GM23248 (cell line): ENCODE results near the gene CELSR1. TPM values are rescaled to one million over a fixed set of nuclear protein-coding genes. Genes with fewer than 3 reads are reported as not detected.

Experiments used
- DNase-seq: peaks from one replicate; pipeline ENCODE4 v3.0.0-alpha.2; 2015
- H2AFZ ChIP-seq: fragments of 200-600 bp; sonication (generic); 2 replicates; pipeline ENCODE4 v1.6.1; 2016; ENCODE audit warnings: antibody characterized with exemption
- H3F3A ChIP-seq: fragments of 200-600 bp; sonication (generic); 2 replicates; pipeline ENCODE4 v1.6.1; 2016; ENCODE audit warnings: mild to moderate bottlenecking, antibody characterized with exemption, mixed run types; ENCODE audit not compliant: insufficient read depth
- H3K27ac ChIP-seq: fragments of 200-600 bp; sonication (generic); 2 replicates; pipeline ENCODE4 v1.5.1; 2016; ENCODE audit warnings: mild to moderate bottlenecking
- H3K27me3 ChIP-seq: fragments of 200-600 bp; sonication (generic); replicated peaks from 2 replicates; pipeline ENCODE4 v1.6.1; 2016; ENCODE audit warnings: mild to moderate bottlenecking; ENCODE audit not compliant: insufficient read depth
- H3K36me3 ChIP-seq: fragments of 200-600 bp; sonication (generic); 2 replicates; pipeline ENCODE4 v1.6.1; 2016; ENCODE audit warnings: low read depth, mild to moderate bottlenecking
- H3K4me1 ChIP-seq: fragments of 200-600 bp; sonication (generic); 2 replicates; pipeline ENCODE4 v1.6.1; 2016; ENCODE audit warnings: mild to moderate bottlenecking; ENCODE audit not compliant: insufficient read depth
- H3K4me2 ChIP-seq: fragments of 200-600 bp; sonication (generic); one replicate; pipeline ENCODE4 v1.6.1; 2016; ENCODE audit warnings: mild to moderate bottlenecking; ENCODE audit not compliant: unreplicated experiment
- H3K4me3 ChIP-seq: fragments of 200-600 bp; sonication (generic); 2 replicates; pipeline ENCODE4 v1.5.1; 2016; ENCODE audit warnings: mild to moderate bottlenecking
- H3K79me2 ChIP-seq: fragments of 200-600 bp; sonication (generic); 2 replicates; pipeline ENCODE4 v1.6.1; 2016; ENCODE audit warnings: mild to moderate bottlenecking; ENCODE audit not compliant: insufficient read depth
- H3K9ac ChIP-seq: fragments of 200-600 bp; sonication (generic); 2 replicates; pipeline ENCODE4 v1.6.1; 2016; ENCODE audit warnings: mild to moderate bottlenecking
- H3K9me2 ChIP-seq: fragments of 200-600 bp; sonication (generic); 2 replicates; pipeline ENCODE4 v1.6.1; 2016; ENCODE audit warnings: mixed run types, mild to moderate bottlenecking, moderate library complexity; ENCODE audit not compliant: insufficient read depth
- H3K9me3 ChIP-seq: fragments of 200-600 bp; sonication (generic); one replicate; pipeline ENCODE4 v1.6.1; 2017; ENCODE audit warnings: low read depth
- H4K20me1 ChIP-seq: fragments of 200-600 bp; sonication (generic); 2 replicates; pipeline ENCODE4 v1.6.0; 2016; ENCODE audit not compliant: insufficient read depth
- EZH2 ChIP-seq: fragments of 200-600 bp; sonication (generic); IDR thresholded peaks from 2 replicates; pipeline ENCODE4 v1.6.1; 2018; ENCODE audit warnings: antibody characterized with exemption, mild to moderate bottlenecking; ENCODE audit not compliant: insufficient read depth, poor library complexity, severe bottlenecking
- EZH2phosphoT487 ChIP-seq: fragments of 200-600 bp; sonication (generic); IDR thresholded peaks from 2 replicates; pipeline ENCODE4 v1.6.1; 2018; ENCODE audit warnings: antibody characterized with exemption, moderate library complexity, mild to moderate bottlenecking, low read depth; ENCODE audit not compliant: insufficient read depth
- WGBS, 2 experiments: methylation state at CpG; one replicate each; pipeline ENCODE4 v1.1.6; 2015 to 2017; ENCODE audit warnings: low lambda C conversion rate in 2 of 2, low coverage in 1 of 2; ENCODE audit errors: missing lambda C conversion rate in 2 of 2; 5-methylcytosine and 5-hydroxymethylcytosine counted together
- in situ Hi-C: fragments of 300-500 bp; cut with MboI; formaldehyde crosslinking; loops from 2 replicates; pipeline ENCODE4 v1.15.0; 2020
- polyA plus RNA-seq: library from polyadenylated mRNA; unstranded; fragments of >200 nt; fragmentation: Nextera tagmentation; extraction: Ambion mirVana; gene quantifications from 2 replicates; pipeline ENCODE4 v1.2.1, GENCODE V29; 2016
- total RNA-seq: library from RNA; depleted of rRNA; stranded (reverse); fragments of >200 nt; shearing (Covaris generic); gene quantifications from 2 replicates; pipeline ENCODE4 v1.2.3, GENCODE V29; 2014

The CELSR1 gene
- total and polyA plus RNA-seq, 2 experiments from 2014 or later, result 0.23 to 0.54 TPM

DNA sequence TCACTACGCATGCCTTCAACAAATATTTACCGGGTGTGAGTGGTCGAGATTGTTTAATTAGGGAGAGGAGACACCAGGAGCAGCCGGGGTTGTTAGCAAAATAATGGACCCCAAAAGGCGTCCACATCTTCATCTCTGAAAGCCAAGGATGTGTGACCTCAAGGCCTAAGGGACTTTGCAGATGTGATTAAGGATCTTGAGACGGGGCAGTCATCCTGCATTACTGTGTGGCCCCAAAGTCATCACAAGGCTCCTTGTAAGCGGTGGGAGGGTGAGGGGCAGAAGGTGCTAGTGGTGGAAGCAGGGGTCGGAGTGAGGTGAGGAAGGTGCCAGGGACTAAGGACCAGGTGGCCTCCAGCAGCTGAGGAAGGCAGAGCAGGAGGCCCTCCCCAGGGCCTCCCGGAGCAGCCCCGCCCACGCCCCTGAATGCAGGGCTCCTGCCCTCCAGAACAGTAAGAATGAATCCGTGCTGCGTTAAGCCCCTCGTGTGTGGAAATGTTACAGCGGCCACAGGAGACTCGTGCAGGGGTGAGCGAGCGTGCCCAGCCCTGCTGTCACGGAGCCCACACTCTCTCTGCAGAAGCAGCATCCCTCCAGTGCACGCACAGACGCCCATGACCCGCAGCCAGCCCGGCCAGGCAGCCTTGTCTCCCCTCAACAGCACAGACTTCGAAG, 83.5 kb downstream of the CELSR1 start:
- H3K4me3 ChIP-seq, result no peak overlapping the region
- no peaks in the 10 kb centered on the region for H3K4me1 ChIP-seq
- DNase-seq, result no peak
- H3K9ac ChIP-seq, result no peak overlapping the region
- no peaks in the 10 kb centered on the region for H3K36me3 ChIP-seq
- H4K20me1 ChIP-seq, result no peaks in the 10 kb centered on the region
- H2AFZ ChIP-seq, result no peak overlapping the region
- peaks cover 35% of the 10 kb centered on the region; the same call in 1 of the 2 replicates for H3K27me3 ChIP-seq
- H3K79me2 ChIP-seq, result no peaks in the 10 kb centered on the region
- H3K9me2 ChIP-seq, result no peaks in the 10 kb centered on the region
- in situ Hi-C loops, result no loop called here
- WGBS, 2 experiments, result 36 to 46% methylated on average over 23 of the region's 24 CpGs
- H3K9me3 ChIP-seq, result no peaks in the 10 kb centered on the region
- TF ChIP-seq EZH2phosphoT487 (no peak), EZH2 (no peak)
- H3K27ac ChIP-seq, result no peak overlapping the region
- no peaks in the 10 kb centered on the region for H3F3A ChIP-seq
- no peak overlapping the region for H3K4me2 ChIP-seq

GRCh38 chr22:46453006-46453828, 84.2 kb downstream of the CELSR1 start:
- in situ Hi-C loops, result no loop called here
- H3K4me1 ChIP-seq, result no peaks in the 10 kb centered on the region
- no peak for TF ChIP-seq EZH2
- no peak for TF ChIP-seq EZH2phosphoT487
- no peaks in the 10 kb centered on the region for H3K36me3 ChIP-seq
- H3K9ac ChIP-seq, result no peak overlapping the region
- H3K79me2 ChIP-seq, result no peaks in the 10 kb centered on the region
- no peak overlapping the region for H3K27ac ChIP-seq
- no peak overlapping the region for H2AFZ ChIP-seq
- 65 to 68% methylated on average over 30 to 31 of the region's 31 CpGs for WGBS, 2 experiments
- no peak overlapping the region for H3K4me3 ChIP-seq
- no peaks in the 10 kb centered on the region for H3F3A ChIP-seq
- H3K4me2 ChIP-seq, result no peak overlapping the region
- no peaks in the 10 kb centered on the region for H4K20me1 ChIP-seq
- DNase-seq, result no peak
- H3K27me3 ChIP-seq, result peaks cover 35% of the 10 kb centered on the region; the same call in 1 of the 2 replicates
- no peaks in the 10 kb centered on the region for H3K9me2 ChIP-seq
- H3K9me3 ChIP-seq, result no peaks in the 10 kb centered on the region

DNA sequence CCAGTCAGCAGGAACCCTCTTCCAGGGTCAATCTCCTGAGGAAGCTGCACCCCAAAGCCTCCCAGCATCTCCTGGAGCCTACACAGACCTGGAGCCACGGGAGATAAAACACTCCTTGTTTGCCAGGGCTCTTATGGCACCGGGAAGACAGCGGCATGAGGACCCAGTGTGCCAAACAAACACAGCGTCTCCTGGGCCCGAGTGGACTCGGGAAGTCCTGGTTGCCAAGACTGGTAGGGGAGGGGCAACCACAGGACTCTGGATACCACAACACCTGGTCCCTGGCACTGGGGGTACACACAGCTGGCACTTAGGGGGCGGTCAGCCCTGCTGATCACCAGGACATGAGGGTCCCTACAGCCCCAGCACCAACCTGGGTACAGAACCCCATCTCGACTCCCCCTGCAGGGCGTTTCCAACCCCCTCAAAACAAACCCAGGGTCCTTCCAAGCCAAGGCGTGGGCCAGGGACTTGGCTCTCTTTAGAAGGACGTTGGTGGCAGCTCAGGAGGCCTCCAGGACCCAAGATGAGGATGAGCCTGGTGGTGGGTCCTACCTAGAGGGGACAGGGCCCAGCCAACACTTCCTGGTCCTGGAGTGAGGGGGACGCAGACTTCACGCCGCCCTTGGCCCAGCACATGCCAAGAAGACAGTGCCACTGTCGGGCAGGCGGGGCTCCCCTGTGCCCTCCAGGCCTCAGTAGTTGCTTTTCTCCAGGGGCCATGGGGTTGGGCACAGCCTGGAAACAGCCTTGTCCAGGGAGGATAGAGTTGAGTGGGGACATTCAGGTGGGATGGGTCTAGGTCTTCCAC, 85.0 kb downstream of the CELSR1 start:
- no peak overlapping the region for H3K4me2 ChIP-seq
- H3K4me3 ChIP-seq, result no peak overlapping the region
- H3F3A ChIP-seq, result no peaks in the 10 kb centered on the region
- no peaks in the 10 kb centered on the region for H4K20me1 ChIP-seq
- no peaks in the 10 kb centered on the region for H3K4me1 ChIP-seq
- no peak overlapping the region for H2AFZ ChIP-seq
- no peaks in the 10 kb centered on the region for H3K79me2 ChIP-seq
- no peaks in the 10 kb centered on the region for H3K36me3 ChIP-seq
- no peak overlapping the region for H3K27ac ChIP-seq
- peaks cover 36% of the 10 kb centered on the region; the same call in 1 of the 2 replicates for H3K27me3 ChIP-seq
- H3K9me2 ChIP-seq, result no peaks in the 10 kb centered on the region
- in situ Hi-C loops, result no loop called here
- no peak for DNase-seq
- WGBS, 2 experiments, result 55 to 60% methylated on average over 16 of the region's 16 CpGs
- H3K9ac ChIP-seq, result no peak overlapping the region
- TF ChIP-seq EZH2phosphoT487 (no peak), EZH2 (no peak)
- no peaks in the 10 kb centered on the region for H3K9me3 ChIP-seq

DNA sequence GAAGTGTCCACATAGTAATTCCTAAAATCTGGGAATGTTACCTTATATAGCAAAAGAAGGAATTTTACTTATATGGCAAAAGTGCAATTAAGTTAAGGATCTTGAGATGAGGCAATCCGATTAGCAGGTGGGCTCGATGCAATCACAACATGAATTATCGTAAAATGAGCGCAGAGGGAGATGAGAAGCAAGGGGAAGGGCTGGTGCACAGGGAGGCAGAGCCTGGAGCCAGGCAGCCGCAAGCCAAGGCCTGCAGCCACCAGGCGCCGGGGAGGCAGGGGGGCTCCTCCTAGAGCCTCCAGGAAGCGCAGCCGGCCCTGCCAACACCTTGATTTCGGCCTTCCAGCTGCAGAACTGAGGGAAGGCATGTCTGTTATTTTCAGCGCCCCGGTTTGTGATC, 85.7 kb downstream of the CELSR1 start:
- TF ChIP-seq EZH2phosphoT487, result no peak
- no peak for TF ChIP-seq EZH2

More for the DNA sequence above, 85.7 kb downstream of the CELSR1 start:
- no peak for DNase-seq
- H3K9me3 ChIP-seq, result no peaks in the 10 kb centered on the region
- no peak overlapping the region for H3K27ac ChIP-seq
- H3F3A ChIP-seq, result no peaks in the 10 kb centered on the region
- H3K36me3 ChIP-seq, result no peaks in the 10 kb centered on the region
- H3K27me3 ChIP-seq, result peaks cover 43% of the 10 kb centered on the region
- no peak overlapping the region for H2AFZ ChIP-seq
- H3K9ac ChIP-seq, result no peak overlapping the region
- no peaks in the 10 kb centered on the region for H3K4me1 ChIP-seq
- H3K79me2 ChIP-seq, result no peaks in the 10 kb centered on the region
- no peaks in the 10 kb centered on the region for H4K20me1 ChIP-seq
- 79 to 80% methylated on average over 10 to 12 of the region's 12 CpGs for WGBS, 2 experiments
- H3K4me2 ChIP-seq, result no peak overlapping the region
- in situ Hi-C loops, result no loop called here
- no peaks in the 10 kb centered on the region for H3K9me2 ChIP-seq
- no peak overlapping the region for H3K4me3 ChIP-seq
